Peyer's patch (tissue), 4 donors: Measurements from ENCODE around the gene ME1. TPM values are rescaled to one million over a fixed set of nuclear protein-coding genes. Genes with fewer than 3 reads are reported as not detected.
"Not testable (repeated sequence)": the region's sequence is repeated elsewhere in the genome, so short reads cannot be mapped to it uniquely, and the experiment has no call there.

Experiments
- DNase-seq, 3 donors: peaks; one replicate each; pipeline ENCODE4 v3.0.0-alpha.2; 2017 to 2019
- H3K27ac ChIP-seq, 4 donors: fragments of 200-600 bp; sonication (generic); one replicate each; pipeline ENCODE4 v1.5.1; 2016 to 2019
- H3K27me3 ChIP-seq, 2 donors: fragments of 200-600 bp; sonication (generic); one replicate each; pipeline ENCODE4 v1.5.1; 2019
- H3K36me3 ChIP-seq, 3 donors: fragments of 200-600 bp; sonication (generic); one replicate each; pipeline ENCODE4 v1.5.1; 2016 to 2019
- H3K4me1 ChIP-seq, 4 donors: fragments of 200-600 bp; sonication (generic); one replicate each; pipeline ENCODE4 v1.5.1; 2016 to 2019
- H3K4me3 ChIP-seq, 4 donors: fragments of 200-600 bp; sonication (generic); 1 replicate in 3 of 4; 2 replicates in 1 of 4; pipeline ENCODE4 v1.5.1; 2016 to 2019; ENCODE audit warnings: mild to moderate bottlenecking in 1 of 4
- H3K9me3 ChIP-seq, 4 donors: fragments of 200-600 bp; sonication (generic); one replicate each; pipeline ENCODE4 v1.5.1; 2016 to 2019; ENCODE audit warnings: mild to moderate bottlenecking in 1 of 4
- POLR2A ChIP-seq, 2 donors: fragments of 450-650 bp; IDR thresholded peaks; one replicate each; pipeline ENCODE4 v1.5.1; 2017; ENCODE audit warnings: antibody characterized with exemption in 2 of 2, mild to moderate bottlenecking in 2 of 2, moderate library complexity in 2 of 2
- total RNA-seq, 4 donors: library from RNA; depleted of rRNA; stranded (reverse); fragments of >200 nt; gene quantifications; one replicate each; pipeline ENCODE4 v1.1.0, GENCODE V29; 2016
- TF ChIP-seq, protein P1 (sequence below), 6 experiments: fragments of 450-650 bp in 4 of 6; fragments of 200-600 bp in 2 of 6; sonication (generic) in 1 of 6; IDR thresholded peaks; one replicate each; pipeline ENCODE4 v1.5.1; 2017 to 2019; ENCODE audit warnings: antibody characterized with exemption in 6 of 6, mild to moderate bottlenecking in 3 of 6, moderate library complexity in 1 of 6

The ME1 gene
- total RNA-seq, 4 donors from 2014 or later, result 7.4 to 39.1 (median 19.6) TPM

DNA sequence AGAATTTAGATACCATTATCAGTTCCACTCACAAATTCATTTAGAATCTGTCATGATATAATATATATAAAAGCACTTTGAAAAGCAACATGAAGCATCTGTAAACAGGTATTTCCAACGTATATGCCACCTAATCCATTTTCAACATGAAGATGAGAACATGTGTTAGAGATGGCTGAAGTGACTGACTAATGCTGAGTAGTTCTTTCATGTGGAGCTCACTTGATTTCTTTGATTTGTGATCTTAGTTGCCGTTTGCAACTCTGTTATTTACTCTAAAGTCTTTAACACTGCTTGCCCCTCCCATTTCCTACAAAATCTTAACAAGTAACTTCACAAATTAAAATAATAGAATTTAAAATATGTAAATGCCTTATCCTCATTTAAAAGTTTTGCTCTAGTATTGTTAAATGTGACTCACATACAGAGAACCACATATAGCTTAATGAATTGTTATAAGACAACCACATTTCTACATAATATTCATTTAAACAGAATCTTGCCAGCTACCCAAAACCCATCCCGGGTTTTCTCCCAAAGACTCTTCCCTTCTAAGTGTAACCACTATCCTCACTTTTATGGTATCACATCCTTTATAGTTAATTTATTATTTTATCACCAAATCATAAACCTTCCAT lies 78.3 kb downstream of the ME1 start:
- TF ChIP-seq, protein P1, sequence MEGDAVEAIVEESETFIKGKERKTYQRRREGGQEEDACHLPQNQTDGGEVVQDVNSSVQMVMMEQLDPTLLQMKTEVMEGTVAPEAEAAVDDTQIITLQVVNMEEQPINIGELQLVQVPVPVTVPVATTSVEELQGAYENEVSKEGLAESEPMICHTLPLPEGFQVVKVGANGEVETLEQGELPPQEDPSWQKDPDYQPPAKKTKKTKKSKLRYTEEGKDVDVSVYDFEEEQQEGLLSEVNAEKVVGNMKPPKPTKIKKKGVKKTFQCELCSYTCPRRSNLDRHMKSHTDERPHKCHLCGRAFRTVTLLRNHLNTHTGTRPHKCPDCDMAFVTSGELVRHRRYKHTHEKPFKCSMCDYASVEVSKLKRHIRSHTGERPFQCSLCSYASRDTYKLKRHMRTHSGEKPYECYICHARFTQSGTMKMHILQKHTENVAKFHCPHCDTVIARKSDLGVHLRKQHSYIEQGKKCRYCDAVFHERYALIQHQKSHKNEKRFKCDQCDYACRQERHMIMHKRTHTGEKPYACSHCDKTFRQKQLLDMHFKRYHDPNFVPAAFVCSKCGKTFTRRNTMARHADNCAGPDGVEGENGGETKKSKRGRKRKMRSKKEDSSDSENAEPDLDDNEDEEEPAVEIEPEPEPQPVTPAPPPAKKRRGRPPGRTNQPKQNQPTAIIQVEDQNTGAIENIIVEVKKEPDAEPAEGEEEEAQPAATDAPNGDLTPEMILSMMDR (IDR thresholded peaks at IDR 0.05), result no peak
- no peak for TF ChIP-seq POLR2A (IDR thresholded peaks at IDR 0.05)
- Histone ChIP-seq H3K4me1 (no peaks in the 10 kb centered on the region), H3K9me3 (no peaks in the 10 kb centered on the region), H3K27me3 (no peaks in the 10 kb centered on the region), H3K27ac (no peak overlapping the region), H3K4me3 (no peak overlapping the region), H3K36me3 (no peaks in the 10 kb centered on the region)
- DNase-seq, result no peak

DNA sequence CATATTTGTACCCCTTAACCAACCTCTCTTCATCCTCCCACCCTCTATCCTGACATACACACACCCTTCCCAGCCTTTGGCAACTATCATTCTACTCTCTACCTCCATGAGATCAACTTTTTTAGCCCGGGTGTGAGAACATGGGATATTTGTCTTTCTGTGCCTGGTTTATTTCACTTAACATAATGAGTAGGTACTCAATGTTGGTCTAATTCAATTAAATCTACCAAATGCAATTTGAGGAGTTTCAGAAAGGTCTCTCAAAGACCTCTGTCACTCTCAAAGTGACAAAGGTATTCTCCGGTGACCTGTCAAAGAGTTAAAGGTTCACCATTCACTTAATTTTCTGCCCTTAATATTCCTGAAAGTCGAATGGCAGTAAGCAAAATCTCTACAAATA lies 87.7 kb downstream of the ME1 start:
- Histone ChIP-seq H3K27me3 (no peaks in the 10 kb centered on the region), H3K9me3 (no peaks in the 10 kb centered on the region), H3K4me3 (no peak overlapping the region), H3K27ac (no peak overlapping the region), H3K36me3 (no peaks in the 10 kb centered on the region), H3K4me1 (no peaks in the 10 kb centered on the region)
- no peak for DNase-seq
- TF ChIP-seq POLR2A (IDR thresholded peaks at IDR 0.05), result no peak
- TF ChIP-seq, protein P1 (IDR thresholded peaks at IDR 0.05), result no peak

DNA sequence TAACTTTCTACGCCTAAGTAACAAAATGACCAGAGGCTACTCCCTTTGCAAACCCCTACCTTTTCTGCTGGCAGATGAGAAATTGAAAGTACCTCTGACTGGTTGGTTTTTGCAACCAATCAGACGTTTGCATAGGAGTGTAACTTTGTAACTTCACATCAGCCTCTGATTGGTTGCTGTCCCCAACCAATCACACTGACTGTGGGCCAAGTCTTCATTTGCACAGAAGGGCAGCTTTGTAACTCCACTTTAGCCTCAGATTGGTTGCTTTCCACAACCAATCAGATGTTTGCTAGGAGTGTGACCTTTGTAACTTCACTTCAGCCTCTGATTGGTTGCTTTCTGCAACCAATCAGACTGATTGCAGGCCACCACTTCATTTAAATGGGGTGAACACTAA lies 89.1 kb downstream of the ME1 start:
- Histone ChIP-seq H3K36me3 (no peaks in the 10 kb centered on the region), H3K27ac (no peak overlapping the region), H3K27me3 (no peaks in the 10 kb centered on the region), H3K4me3 (no peak overlapping the region), H3K9me3 (no peaks in the 10 kb centered on the region), H3K4me1 (no peaks in the 10 kb centered on the region)
- TF ChIP-seq, protein P1 (IDR thresholded peaks at IDR 0.05), result no peak
- TF ChIP-seq POLR2A (IDR thresholded peaks at IDR 0.05), result no peak
- no peak for DNase-seq

DNA sequence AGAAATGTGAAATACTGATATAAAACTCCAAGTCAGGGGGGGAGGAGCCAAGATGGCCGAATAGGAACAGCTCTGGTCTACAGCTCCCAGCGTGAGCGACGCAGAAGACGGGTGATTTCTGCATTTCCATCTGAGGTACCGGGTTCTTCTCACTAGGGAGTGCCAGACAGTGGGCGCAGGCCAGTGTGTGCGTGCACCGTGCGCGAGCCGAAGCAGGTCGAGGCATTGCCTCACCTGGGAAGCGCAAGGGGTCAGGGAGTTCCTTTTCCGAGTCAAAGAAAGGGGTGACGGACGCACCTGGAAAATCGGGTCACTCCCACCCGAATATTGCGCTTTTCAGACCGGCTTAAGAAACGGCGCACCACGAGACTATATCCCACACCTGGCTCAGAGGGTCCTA lies 96.9 kb downstream of the ME1 start:
- H3K27me3 ChIP-seq, DNase-seq, H3K36me3 ChIP-seq, H3K27ac ChIP-seq, H3K4me3 ChIP-seq, H3K9me3 ChIP-seq, H3K4me1 ChIP-seq: not testable (repeated sequence)

DNA sequence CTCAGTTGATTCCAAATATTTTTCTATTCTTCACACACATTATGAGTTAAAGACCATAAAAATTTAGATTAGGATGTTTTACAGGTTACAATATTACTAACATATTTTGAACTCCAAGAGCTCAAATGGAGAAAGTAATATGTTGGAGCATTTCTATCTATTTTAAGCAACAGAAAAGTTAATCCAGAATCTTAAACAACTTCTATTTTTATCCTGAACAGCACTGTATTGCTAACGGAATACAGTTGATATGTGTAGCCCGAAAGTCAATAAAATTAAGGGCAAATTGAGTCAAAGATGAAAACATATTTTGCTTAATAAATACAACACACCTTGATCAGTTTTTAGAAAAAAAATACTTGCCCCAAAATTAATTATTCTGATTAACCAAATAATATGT lies 97.4 kb downstream of the ME1 start:
- H3K36me3 ChIP-seq, result no peaks in the 10 kb centered on the region

DNA sequence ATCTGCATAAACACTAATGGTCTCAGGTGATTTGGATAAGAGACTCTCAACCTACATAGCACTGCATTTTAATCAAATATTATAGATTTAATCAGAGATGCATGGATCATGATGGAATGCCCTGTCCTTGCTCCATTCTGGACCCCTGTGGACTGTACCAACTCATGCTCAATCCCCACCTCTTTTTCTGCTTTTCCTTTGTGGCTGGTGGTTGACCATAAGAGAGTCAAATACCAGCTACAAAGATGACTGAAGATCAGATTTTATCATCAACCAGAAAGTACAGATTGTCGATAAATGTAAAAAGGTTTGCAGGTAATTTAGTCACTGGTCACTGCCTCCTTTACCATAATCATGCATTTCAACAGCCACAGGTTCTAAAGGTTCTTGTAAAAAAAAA lies 116.2 kb downstream of the ME1 start:
- H3K4me3 ChIP-seq, result no peak overlapping the region
- TF ChIP-seq, protein P1 (IDR thresholded peaks at IDR 0.05), result no peak
- no peak for TF ChIP-seq POLR2A (IDR thresholded peaks at IDR 0.05)
- no peak overlapping the region for H3K27ac ChIP-seq
- H3K36me3 ChIP-seq, result no peaks in the 10 kb centered on the region
- no peaks in the 10 kb centered on the region for H3K4me1 ChIP-seq
- H3K27me3 ChIP-seq, result no peaks in the 10 kb centered on the region
- no peaks in the 10 kb centered on the region for H3K9me3 ChIP-seq
- no peak for DNase-seq

More for the DNA sequence above, 97.4 kb downstream of the ME1 start:
- Histone ChIP-seq H3K4me1 (no peaks in the 10 kb centered on the region), H3K9me3 (no peaks in the 10 kb centered on the region), H3K27me3 (no peaks in the 10 kb centered on the region), H3K4me3 (no peak overlapping the region), H3K27ac (no peak overlapping the region)
- DNase-seq, result no peak
- TF ChIP-seq, protein P1 (IDR thresholded peaks at IDR 0.05), result no peak
- TF ChIP-seq POLR2A (IDR thresholded peaks at IDR 0.05), result no peak
